Nucleus accumbens (tissue), 56 donors: ENCODE measurements around the gene FUCA1.
"Not testable (repeated sequence)": the region's sequence is repeated elsewhere in the genome, so short reads cannot be mapped to it uniquely, and the experiment has no call there.

Source experiments
- DNase-seq, 56 donors: peaks; one replicate each; lab custom pipeline; 2025; lab: John Stamatoyannopoulos, UW

Gene FUCA1

GRCh38 chr1:23867895-23868556 lies at the start of gene FUCA1:
TSS of gene FUCA1 (minus strand) at chr1:23868290. CDS start at chr1:23868286, 4 bp downstream.
- peak; percentile 37 to 95 (median 86) for DNase-seq

- peak in 15 of 56 donors; percentile 2 to 47 (median 10) for DNase-seq
Observed at GRCh38 chr1:23916209-23917131, 48.4 kb upstream of the FUCA1 start.

GRCh38 chr1:23915466-23915865 lies 47.4 kb upstream of the FUCA1 start:
- no peak for DNase-seq

- no peak for DNase-seq
Observed at GRCh38 chr1:23914921-23915320, 46.8 kb upstream of the FUCA1 start.

- DNase-seq: no peak
Observed at GRCh38 chr1:23913212-23913880, 45.3 kb upstream of the FUCA1 start, which contains the start of gene CNR2. TSS of gene CNR2 (minus strand) at chr1:23913362. CDS start at chr1:23875617, 37,745 bp downstream.

- DNase-seq: no peak
Observed at GRCh38 chr1:23911921-23912320, 43.8 kb upstream of the FUCA1 start.

GRCh38 chr1:23910553-23911246 lies 42.6 kb upstream of the FUCA1 start:
- DNase-seq: no peak

- no peak for DNase-seq
Observed at GRCh38 chr1:23910144-23910543, 42.1 kb upstream of the FUCA1 start.

GRCh38 chr1:23909412-23909811 lies 41.3 kb upstream of the FUCA1 start:
- no peak for DNase-seq

GRCh38 chr1:23908453-23909341 lies 40.6 kb upstream of the FUCA1 start:
- no peak for DNase-seq

- DNase-seq: no peak
Observed at GRCh38 chr1:23906731-23907130, 38.6 kb upstream of the FUCA1 start.

- no peak for DNase-seq
Observed at GRCh38 chr1:23905461-23906025, 37.5 kb upstream of the FUCA1 start.

GRCh38 chr1:23904748-23905357 lies 36.8 kb upstream of the FUCA1 start:
- DNase-seq: no peak

- no peak for DNase-seq
Observed at GRCh38 chr1:23903754-23904153, 35.7 kb upstream of the FUCA1 start.

GRCh38 chr1:23902321-23903278 lies 34.5 kb upstream of the FUCA1 start:
- peak in 1 of 56 donors; percentile 35 for DNase-seq

GRCh38 chr1:23900017-23900416 lies 31.9 kb upstream of the FUCA1 start:
- not testable (repeated sequence) for DNase-seq

GRCh38 chr1:23899070-23899469 lies 31.0 kb upstream of the FUCA1 start:
- DNase-seq: no peak
